ENCODE results near the gene OR6B1.
"Not testable (repeated sequence)": the region's sequence is repeated elsewhere in the genome, so short reads cannot be mapped to it uniquely, and the experiment has no call there.

OR6B1 gene

GRCh38 chr7:144006692-144007042 lies 6.5 kb downstream of the OR6B1 start:
- DNase-seq: no peak

- no peak for DNase-seq
Observed at GRCh38 chr7:144009361-144009760, 9.2 kb downstream of the OR6B1 start.

- DNase-seq: not testable (repeated sequence)
Observed at GRCh38 chr7:144010061-144010460, 9.9 kb downstream of the OR6B1 start.

GRCh38 chr7:144010821-144011220 lies 10.7 kb downstream of the OR6B1 start:
- not testable (repeated sequence) for DNase-seq

GRCh38 chr7:144011458-144012230 lies 11.5 kb downstream of the OR6B1 start:
- DNase-seq: no peak

- DNase-seq: no peak
Observed at GRCh38 chr7:144018065-144018464, 17.9 kb downstream of the OR6B1 start.

GRCh38 chr7:144019457-144019856 lies 19.3 kb downstream of the OR6B1 start:
- DNase-seq: no peak

- DNase-seq: no peak
Observed at GRCh38 chr7:144020340-144020739, 20.2 kb downstream of the OR6B1 start.

- no peak for DNase-seq
Observed at GRCh38 chr7:144022169-144022568, 22.0 kb downstream of the OR6B1 start.

GRCh38 chr7:144023171-144023827 lies 23.2 kb downstream of the OR6B1 start:
- no peak for DNase-seq

GRCh38 chr7:144024213-144024612 lies 24.1 kb downstream of the OR6B1 start:
- DNase-seq: no peak

- DNase-seq: no peak
Observed at GRCh38 chr7:144026203-144026883, 26.2 kb downstream of the OR6B1 start.

- DNase-seq: no peak
Observed at GRCh38 chr7:144027070-144027469, 26.9 kb downstream of the OR6B1 start.

GRCh38 chr7:144027974-144028373 lies 27.9 kb downstream of the OR6B1 start:
- DNase-seq: no peak

GRCh38 chr7:144028547-144028946 lies 28.4 kb downstream of the OR6B1 start:
- no peak for DNase-seq

- DNase-seq: no peak
Observed at GRCh38 chr7:144032516-144032915, 32.4 kb downstream of the OR6B1 start.

GRCh38 chr7:144032985-144033709 lies 33.0 kb downstream of the OR6B1 start:
- DNase-seq: no peak

- DNase-seq: no peak
Observed at GRCh38 chr7:144035385-144035784, 35.3 kb downstream of the OR6B1 start.

GRCh38 chr7:144036302-144036885 lies 36.3 kb downstream of the OR6B1 start:
- DNase-seq: no peak

- no peak for DNase-seq
Observed at GRCh38 chr7:144037414-144038035, 37.4 kb downstream of the OR6B1 start.

GRCh38 chr7:144038887-144039286 lies 38.8 kb downstream of the OR6B1 start:
- no peak for DNase-seq

- DNase-seq: no peak
Observed at GRCh38 chr7:144048648-144049047, 48.5 kb downstream of the OR6B1 start, which contains the start of gene OR2A5. Gene OR2A5 (plus strand): TSS chr7:144048948. CDS start chr7:144050402, 1,454 bp downstream.
